ENCODE measurements around the gene DYNC2H1.
"Not testable (repeated sequence)": the region's sequence is repeated elsewhere in the genome, so short reads cannot be mapped to it uniquely, and the experiment has no call there.

The DYNC2H1 gene

DNA sequence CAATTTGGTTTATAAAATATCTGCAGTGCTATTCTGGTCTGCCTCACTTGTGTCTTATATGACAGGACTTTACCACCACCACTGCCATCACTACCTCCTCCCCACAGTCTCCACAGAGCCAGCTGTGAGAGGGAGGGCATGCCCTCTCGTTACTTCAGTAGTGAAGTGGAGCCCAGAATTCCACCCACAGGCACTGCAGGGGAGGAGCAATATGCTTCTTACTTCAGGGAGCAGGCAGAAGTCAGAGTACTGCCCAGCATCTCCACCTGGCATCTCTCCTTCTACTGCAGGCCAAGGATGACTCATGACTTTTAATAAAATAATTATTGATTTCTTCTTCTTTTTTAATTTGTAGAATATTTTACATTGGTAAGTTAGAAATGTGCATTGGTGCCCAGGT is 255.5 kb downstream of the DYNC2H1 start:
- no peaks in the 10 kb centered on the region for H3K27me3 ChIP-seq (ENCODE audit: insufficient read depth, low read length, poor library complexity)
- H3K56ac ChIP-seq (ENCODE audit: low read length): no peak overlapping the region
- H2BK5ac ChIP-seq (ENCODE audit: low read length): no peak overlapping the region
- H2BK120ac ChIP-seq (ENCODE audit: low read depth, low read length): no peak overlapping the region
- H3K4ac ChIP-seq (ENCODE audit: low read depth, low read length): no peak overlapping the region
- no peaks in the 10 kb centered on the region for H3K4me1 ChIP-seq (ENCODE audit: control insufficient read depth, low read depth, low read length)
- no peak overlapping the region for H3K23ac ChIP-seq (ENCODE audit: low read length)
- no peak overlapping the region for H4K5ac ChIP-seq (ENCODE audit: low read length)
- no peak overlapping the region for H3K9ac ChIP-seq (ENCODE audit: low read length)
- H3K4me3 ChIP-seq (ENCODE audit: low read length): no peak overlapping the region
- H2BK15ac ChIP-seq (replicated peaks; ENCODE audit: low read depth): no peak overlapping the region
- H3K36me3 ChIP-seq (ENCODE audit: control insufficient read depth, insufficient read depth, low read length): no peaks in the 10 kb centered on the region
- no peak overlapping the region for H2AK5ac ChIP-seq (ENCODE audit: low read length)
- H3K27ac ChIP-seq (ENCODE audit: low read depth, low read length): no peak overlapping the region
- DNase-seq: no peak
- no peaks in the 10 kb centered on the region for H3K79me2 ChIP-seq (ENCODE audit: control insufficient read depth, insufficient read depth, low read length)
- no CpG with 5 or more reads among the region's 1 CpG for WGBS (ENCODE audit: extremely low coverage, insufficient coverage, low lambda C conversion rate)
- H3K79me1 ChIP-seq (ENCODE audit: low read length): no peaks in the 10 kb centered on the region
- H4K8ac ChIP-seq (ENCODE audit: low read depth, low read length): no peak overlapping the region
- no peak overlapping the region for H3K18ac ChIP-seq (ENCODE audit: low read length)
- H3K4me2 ChIP-seq (ENCODE audit: low read length): no peak overlapping the region

- Histone ChIP-seq H3K27ac (ENCODE audit: low read depth, low read length) (no peak overlapping the region), H3K4me2 (ENCODE audit: low read length) (no peak overlapping the region), H3K56ac (ENCODE audit: low read length) (no peak overlapping the region), H2BK120ac (ENCODE audit: low read depth, low read length) (no peak overlapping the region), H3K18ac (ENCODE audit: low read length) (no peak overlapping the region), H2AK5ac (ENCODE audit: low read length) (no peak overlapping the region), H3K4me3 (ENCODE audit: low read length) (no peak overlapping the region), H3K23ac (ENCODE audit: low read length) (no peak overlapping the region), H4K8ac (ENCODE audit: low read depth, low read length) (no peak overlapping the region), H4K5ac (ENCODE audit: low read length) (no peak overlapping the region), H3K27me3 (ENCODE audit: insufficient read depth, low read length, poor library complexity) (no peaks in the 10 kb centered on the region), H2BK5ac (ENCODE audit: low read length) (no peak overlapping the region), H3K79me2 (ENCODE audit: control insufficient read depth, insufficient read depth, low read length) (no peaks in the 10 kb centered on the region), H3K4me1 (ENCODE audit: control insufficient read depth, low read depth, low read length) (no peaks in the 10 kb centered on the region), H2BK15ac (replicated peaks; ENCODE audit: low read depth) (no peak overlapping the region), H3K4ac (ENCODE audit: low read depth, low read length) (no peak overlapping the region), H3K9ac (ENCODE audit: low read length) (no peak overlapping the region), H3K36me3 (ENCODE audit: control insufficient read depth, insufficient read depth, low read length) (no peaks in the 10 kb centered on the region), H3K79me1 (ENCODE audit: low read length) (no peaks in the 10 kb centered on the region)
- WGBS (ENCODE audit: extremely low coverage, insufficient coverage, low lambda C conversion rate): no CpG with 5 or more reads among the region's 3 CpGs
- DNase-seq: no peak
Observed at GRCh38 chr11:103367650-103368049, 258.4 kb downstream of the DYNC2H1 start.

DNA sequence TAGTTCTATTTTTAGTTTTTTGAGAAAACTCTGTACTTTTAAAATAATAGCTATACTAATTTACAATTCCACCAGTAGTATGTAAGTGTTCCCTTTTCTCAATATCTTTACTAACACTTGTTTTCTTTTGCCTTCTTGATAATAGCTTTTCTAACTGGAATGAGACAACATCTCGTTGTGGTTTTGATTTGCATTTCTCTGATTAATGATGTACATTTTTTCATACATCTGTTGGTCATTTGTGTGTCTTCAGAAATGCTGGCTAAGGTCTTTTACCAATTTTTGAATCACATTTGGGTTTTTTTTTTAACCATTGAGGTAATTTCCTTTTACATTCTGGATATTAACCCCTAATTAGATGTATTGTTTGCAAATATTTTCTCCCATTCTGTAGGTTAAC is 258.9 kb downstream of the DYNC2H1 start:
- Histone ChIP-seq H2AK5ac (ENCODE audit: low read length) (no peak overlapping the region), H3K79me2 (ENCODE audit: control insufficient read depth, insufficient read depth, low read length) (no peaks in the 10 kb centered on the region), H3K4me3 (ENCODE audit: low read length) (no peak overlapping the region), H4K5ac (ENCODE audit: low read length) (no peak overlapping the region), H3K18ac (ENCODE audit: low read length) (no peak overlapping the region), H3K9ac (ENCODE audit: low read length) (no peak overlapping the region), H3K4me1 (ENCODE audit: control insufficient read depth, low read depth, low read length) (no peaks in the 10 kb centered on the region), H2BK15ac (replicated peaks; ENCODE audit: low read depth) (no peak overlapping the region), H3K27me3 (ENCODE audit: insufficient read depth, low read length, poor library complexity) (no peaks in the 10 kb centered on the region), H3K27ac (ENCODE audit: low read depth, low read length) (no peak overlapping the region), H2BK5ac (ENCODE audit: low read length) (no peak overlapping the region), H3K4ac (ENCODE audit: low read depth, low read length) (no peak overlapping the region), H4K8ac (ENCODE audit: low read depth, low read length) (no peak overlapping the region), H3K36me3 (ENCODE audit: control insufficient read depth, insufficient read depth, low read length) (no peaks in the 10 kb centered on the region), H3K79me1 (ENCODE audit: low read length) (no peaks in the 10 kb centered on the region), H3K23ac (ENCODE audit: low read length) (no peak overlapping the region), H2BK120ac (ENCODE audit: low read depth, low read length) (no peak overlapping the region), H3K56ac (ENCODE audit: low read length) (no peak overlapping the region), H3K4me2 (ENCODE audit: low read length) (no peak overlapping the region)
- no CpG with 5 or more reads among the region's 1 CpG for WGBS (ENCODE audit: extremely low coverage, insufficient coverage, low lambda C conversion rate)
- DNase-seq: no peak

GRCh38 chr11:103370076-103370475 is 260.9 kb downstream of the DYNC2H1 start:
- Histone ChIP-seq H3K9ac (ENCODE audit: low read length) (no peak overlapping the region), H3K79me2 (ENCODE audit: control insufficient read depth, insufficient read depth, low read length) (no peaks in the 10 kb centered on the region), H3K27me3 (ENCODE audit: insufficient read depth, low read length, poor library complexity) (no peaks in the 10 kb centered on the region), H3K4ac (ENCODE audit: low read depth, low read length) (no peak overlapping the region), H2AK5ac (ENCODE audit: low read length) (no peak overlapping the region), H3K4me3 (ENCODE audit: low read length) (no peak overlapping the region), H3K79me1 (ENCODE audit: low read length) (no peaks in the 10 kb centered on the region), H2BK120ac (ENCODE audit: low read depth, low read length) (no peak overlapping the region), H3K36me3 (ENCODE audit: control insufficient read depth, insufficient read depth, low read length) (no peaks in the 10 kb centered on the region), H3K23ac (ENCODE audit: low read length) (no peak overlapping the region), H2BK5ac (ENCODE audit: low read length) (no peak overlapping the region), H2BK15ac (replicated peaks; ENCODE audit: low read depth) (no peak overlapping the region), H4K8ac (ENCODE audit: low read depth, low read length) (no peak overlapping the region), H3K4me1 (ENCODE audit: control insufficient read depth, low read depth, low read length) (no peaks in the 10 kb centered on the region), H3K18ac (ENCODE audit: low read length) (no peak overlapping the region), H4K5ac (ENCODE audit: low read length) (no peak overlapping the region), H3K27ac (ENCODE audit: low read depth, low read length) (no peak overlapping the region), H3K4me2 (ENCODE audit: low read length) (no peak overlapping the region), H3K56ac (ENCODE audit: low read length) (no peak overlapping the region)
- no CpG with 5 or more reads among the region's 1 CpG for WGBS (ENCODE audit: extremely low coverage, insufficient coverage, low lambda C conversion rate)
- no peak for DNase-seq

DNA sequence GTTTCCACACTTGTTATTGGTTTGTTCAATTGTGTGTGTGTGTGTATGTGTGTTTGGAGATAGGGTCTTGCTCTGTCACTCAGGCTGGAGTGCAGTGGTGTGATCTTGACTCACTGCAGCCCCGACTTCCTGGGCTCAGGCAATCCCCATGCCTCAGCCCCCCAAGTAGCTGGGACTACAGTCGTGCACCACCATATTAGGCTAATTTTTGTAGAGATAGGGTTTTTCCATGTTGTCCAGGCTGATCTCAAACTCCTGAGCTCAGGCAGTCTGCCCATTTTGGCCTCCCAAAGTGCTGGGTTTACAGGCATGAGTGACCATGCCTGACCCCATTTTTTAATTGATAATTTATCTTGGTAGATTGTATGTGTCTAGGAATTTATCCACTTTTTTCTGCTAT is 263.7 kb downstream of the DYNC2H1 start:
- no peak overlapping the region for H2BK15ac ChIP-seq (replicated peaks; ENCODE audit: low read depth)
- no peak overlapping the region for H3K4me3 ChIP-seq (ENCODE audit: low read length)
- no peak overlapping the region for H4K8ac ChIP-seq (ENCODE audit: low read depth, low read length)
- no peaks in the 10 kb centered on the region for H3K27me3 ChIP-seq (ENCODE audit: insufficient read depth, low read length, poor library complexity)
- no peak overlapping the region for H2AK5ac ChIP-seq (ENCODE audit: low read length)
- no peak overlapping the region for H3K27ac ChIP-seq (ENCODE audit: low read depth, low read length)
- no CpG with 5 or more reads among the region's 2 CpGs for WGBS (ENCODE audit: extremely low coverage, insufficient coverage, low lambda C conversion rate)
- no peaks in the 10 kb centered on the region for H3K4me1 ChIP-seq (ENCODE audit: control insufficient read depth, low read depth, low read length)
- no peak overlapping the region for H3K56ac ChIP-seq (ENCODE audit: low read length)
- no peak for DNase-seq
- H3K4me2 ChIP-seq (ENCODE audit: low read length): no peak overlapping the region
- no peak overlapping the region for H2BK5ac ChIP-seq (ENCODE audit: low read length)
- H3K9ac ChIP-seq (ENCODE audit: low read length): no peak overlapping the region
- no peak overlapping the region for H4K5ac ChIP-seq (ENCODE audit: low read length)
- no peak overlapping the region for H3K4ac ChIP-seq (ENCODE audit: low read depth, low read length)
- H3K23ac ChIP-seq (ENCODE audit: low read length): no peak overlapping the region
- H3K36me3 ChIP-seq (ENCODE audit: control insufficient read depth, insufficient read depth, low read length): no peaks in the 10 kb centered on the region
- H3K79me1 ChIP-seq (ENCODE audit: low read length): no peaks in the 10 kb centered on the region
- no peaks in the 10 kb centered on the region for H3K79me2 ChIP-seq (ENCODE audit: control insufficient read depth, insufficient read depth, low read length)
- no peak overlapping the region for H2BK120ac ChIP-seq (ENCODE audit: low read depth, low read length)
- H3K18ac ChIP-seq (ENCODE audit: low read length): no peak overlapping the region

DNA sequence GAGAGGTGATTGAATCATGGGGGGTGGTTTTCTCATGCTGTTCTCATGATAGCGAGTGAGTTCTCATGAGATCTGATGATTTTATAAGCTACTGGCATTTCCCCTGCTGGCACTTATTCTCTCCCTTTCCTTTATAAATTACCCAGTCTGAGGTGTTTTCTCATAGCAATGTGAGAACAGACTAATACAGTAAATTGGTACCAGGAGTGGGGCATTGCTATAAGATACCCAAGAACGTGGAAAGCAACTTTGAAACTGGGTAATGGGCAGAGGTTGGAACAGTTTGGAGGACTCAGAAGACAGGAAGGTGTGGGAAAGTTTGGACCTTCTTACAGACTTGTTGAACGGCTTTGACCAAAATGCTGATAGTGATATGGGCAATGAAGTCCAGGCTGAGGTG is 265.0 kb downstream of the DYNC2H1 start:
- H3K18ac ChIP-seq (ENCODE audit: low read length); H3K27me3 ChIP-seq (ENCODE audit: insufficient read depth, low read length, poor library complexity); H2BK5ac ChIP-seq (ENCODE audit: low read length); H4K8ac ChIP-seq (ENCODE audit: low read depth, low read length); H2BK15ac ChIP-seq (replicated peaks; ENCODE audit: low read depth); H3K79me1 ChIP-seq (ENCODE audit: low read length); H4K5ac ChIP-seq (ENCODE audit: low read length); H3K4me3 ChIP-seq (ENCODE audit: low read length); H2AK5ac ChIP-seq (ENCODE audit: low read length); DNase-seq; H3K23ac ChIP-seq (ENCODE audit: low read length); H3K27ac ChIP-seq (ENCODE audit: low read depth, low read length); H2BK120ac ChIP-seq (ENCODE audit: low read depth, low read length); H3K4me1 ChIP-seq (ENCODE audit: control insufficient read depth, low read depth, low read length); H3K56ac ChIP-seq (ENCODE audit: low read length); H3K4ac ChIP-seq (ENCODE audit: low read depth, low read length); H3K4me2 ChIP-seq (ENCODE audit: low read length); H3K9ac ChIP-seq (ENCODE audit: low read length); H3K36me3 ChIP-seq (ENCODE audit: control insufficient read depth, insufficient read depth, low read length); H3K79me2 ChIP-seq (ENCODE audit: control insufficient read depth, insufficient read depth, low read length): not testable (repeated sequence)
- WGBS (ENCODE audit: extremely low coverage, insufficient coverage, low lambda C conversion rate): no CpG with 5 or more reads among the region's 3 CpGs

All from mesendoderm (in vitro differentiated cells).